Central memory CD4-positive, alpha-beta T cell (primary cell): ENCODE results near the gene ANKIB1.
"Not testable (repeated sequence)": the region's sequence is repeated elsewhere in the genome, so short reads cannot be mapped to it uniquely, and the experiment has no call there.

Experiments
- DNase-seq: peaks from one replicate; pipeline ENCODE4 v3.0.0; 2022

ANKIB1 gene

DNA sequence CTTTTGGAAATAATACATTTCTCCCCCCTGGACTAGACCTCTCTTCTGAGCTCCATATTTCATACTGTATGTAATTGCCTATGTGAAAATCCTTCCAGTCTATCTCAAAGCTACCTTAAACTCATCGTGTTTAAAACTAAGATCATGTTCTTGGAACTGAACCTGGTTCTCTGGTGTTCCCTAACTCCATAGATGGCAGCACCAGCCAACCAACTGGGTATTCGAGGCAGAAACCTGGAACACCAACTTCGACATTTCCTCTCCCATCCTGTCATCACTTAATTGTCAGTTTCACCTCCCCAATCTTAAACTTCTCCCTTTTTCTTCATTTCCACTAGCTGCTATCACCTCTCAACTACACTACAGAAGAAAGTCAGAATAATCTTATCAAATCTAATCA lies 87.0 kb downstream of the ANKIB1 start:
- no peak for DNase-seq

- DNase-seq, result no peak
Observed at GRCh38 chr7:92333866-92334265, 88.1 kb downstream of the ANKIB1 start.

- DNase-seq, result no peak
Observed at GRCh38 chr7:92335574-92335973, 89.8 kb downstream of the ANKIB1 start.

DNA sequence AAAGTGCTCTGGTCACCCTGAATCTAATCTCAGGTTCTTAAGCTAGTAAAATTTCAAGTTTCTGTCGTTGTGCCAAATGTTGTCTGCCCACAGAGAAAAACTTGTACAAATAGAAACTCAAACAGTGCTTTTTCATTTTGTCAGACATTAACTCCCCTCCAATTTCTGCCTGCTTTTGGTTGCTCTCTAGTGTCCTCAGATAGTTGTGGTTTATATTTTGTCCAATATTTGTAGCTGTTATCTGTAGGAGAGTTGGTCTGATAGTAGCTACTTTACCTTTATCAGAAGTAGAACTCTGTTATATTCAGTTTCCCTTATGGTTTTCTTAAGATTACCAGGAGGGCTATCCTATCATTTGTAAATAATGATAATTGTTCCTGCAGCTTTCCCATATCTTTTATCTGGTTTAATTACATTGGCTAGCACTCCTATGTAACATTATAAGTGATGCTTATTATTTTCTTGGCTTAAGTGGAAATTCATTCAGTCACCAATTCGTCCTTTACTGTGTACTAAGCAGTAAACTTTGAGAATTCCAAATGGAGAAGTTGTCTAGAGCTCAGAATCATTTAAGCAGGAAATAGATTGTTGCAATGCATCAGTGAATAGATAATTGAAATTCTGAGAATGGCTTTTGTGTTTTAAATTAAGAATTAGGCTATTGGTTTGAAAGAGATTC lies 91.0 kb downstream of the ANKIB1 start:
- no peak for DNase-seq

- no peak for DNase-seq
Observed at GRCh38 chr7:92340016-92340415, 94.2 kb downstream of the ANKIB1 start.

DNA sequence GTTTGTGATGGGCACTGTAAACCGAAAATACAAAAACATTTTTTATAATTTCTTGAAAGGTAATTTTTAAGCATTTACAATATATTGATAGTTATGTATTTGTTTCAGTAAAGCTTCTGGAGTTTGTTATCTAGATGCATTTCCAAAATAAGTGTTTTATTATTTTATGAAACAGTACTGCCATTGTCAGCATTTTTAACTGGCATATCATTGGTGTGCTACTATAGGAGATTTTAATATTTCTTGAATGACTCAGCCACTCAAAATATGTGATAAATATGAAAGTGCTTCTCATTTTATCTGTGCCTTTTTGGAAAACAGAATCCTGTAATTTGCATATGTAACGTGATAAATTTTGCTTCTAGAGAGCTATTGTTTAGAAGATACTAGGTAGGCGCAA lies 97.9 kb downstream of the ANKIB1 start:
- DNase-seq, result no peak

DNA sequence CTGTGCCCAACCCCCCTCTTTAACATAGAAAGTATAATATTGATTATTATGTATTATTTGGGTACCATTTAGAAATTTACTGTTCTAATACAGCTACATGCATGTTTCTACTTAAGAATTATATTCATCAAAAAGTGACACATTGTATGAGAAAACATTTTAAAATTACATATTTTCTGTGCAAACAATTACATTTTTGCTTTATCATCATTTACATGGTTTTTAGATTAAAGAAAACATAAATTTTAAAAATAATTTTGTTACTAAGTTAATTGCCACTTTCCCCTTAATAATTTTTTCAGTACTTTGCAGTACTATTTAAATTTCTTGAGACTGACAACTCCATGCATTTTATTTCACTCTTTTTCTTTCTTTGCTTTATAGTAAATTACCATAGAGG lies 106.2 kb downstream of the ANKIB1 start:
- no peak for DNase-seq

DNA sequence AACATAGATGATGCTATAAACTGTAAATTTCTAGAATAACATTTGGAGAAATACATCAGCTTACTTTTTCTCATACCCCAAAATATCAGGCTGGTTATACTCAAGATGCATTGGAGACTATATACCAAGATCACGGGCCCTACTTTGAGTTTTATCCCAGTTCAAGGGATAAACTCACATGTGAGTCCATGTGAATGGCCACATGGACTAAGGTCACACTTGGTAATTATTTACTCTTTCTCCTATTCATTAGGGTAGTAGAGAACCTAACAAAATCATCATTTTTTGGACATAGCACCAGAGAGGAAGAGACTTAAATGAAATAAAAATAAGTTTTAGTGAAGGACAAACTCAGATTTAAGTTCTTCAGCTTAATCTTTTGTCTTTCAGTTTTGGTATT lies 108.4 kb downstream of the ANKIB1 start:
- no peak for DNase-seq

DNA sequence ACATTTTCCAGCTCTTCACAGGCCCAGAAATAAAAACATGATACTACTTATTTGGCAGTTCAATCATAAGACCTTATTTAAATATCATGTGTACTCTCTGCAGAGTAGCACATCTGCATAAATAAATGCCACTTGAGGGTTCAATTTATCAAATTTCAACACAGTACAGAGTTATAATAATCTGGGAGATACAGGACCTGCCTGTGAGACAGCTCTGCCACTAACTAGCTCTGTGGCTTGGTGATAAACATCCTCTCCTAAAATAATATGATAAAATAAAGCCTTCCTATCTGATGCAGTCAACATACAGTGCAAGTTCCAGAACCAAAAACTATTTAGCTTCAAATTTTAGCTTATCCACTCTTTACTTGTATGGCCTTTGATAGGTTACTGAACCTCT lies 110.6 kb downstream of the ANKIB1 start:
- DNase-seq, result no peak

GRCh38 chr7:92357260-92357659 lies 111.5 kb downstream of the ANKIB1 start:
- no peak for DNase-seq

- not testable (repeated sequence) for DNase-seq
Observed at GRCh38 chr7:92359179-92359578, 113.4 kb downstream of the ANKIB1 start.

GRCh38 chr7:92359801-92360200 lies 114.0 kb downstream of the ANKIB1 start:
- no peak for DNase-seq

GRCh38 chr7:92360387-92360786 lies 114.6 kb downstream of the ANKIB1 start:
- no peak for DNase-seq

DNA sequence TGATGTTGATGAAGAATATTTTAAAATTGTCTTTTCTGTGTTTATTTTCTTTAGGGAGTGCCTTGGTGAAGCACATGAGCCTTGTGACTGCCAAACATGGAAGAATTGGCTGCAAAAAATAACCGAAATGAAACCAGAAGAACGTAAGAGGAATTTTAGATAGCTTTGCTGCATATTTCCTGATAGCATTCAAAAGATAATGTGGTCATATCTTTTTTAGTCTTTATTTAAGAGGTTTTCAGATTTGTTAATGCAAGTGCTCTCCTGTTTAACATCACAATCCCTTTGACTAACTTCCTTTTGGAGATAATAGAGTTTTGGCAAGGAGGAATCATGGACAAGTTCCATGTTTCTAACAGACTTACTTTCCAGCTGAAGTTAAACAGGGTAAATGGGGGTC lies 116.4 kb downstream of the ANKIB1 start:
- no peak for DNase-seq

DNA sequence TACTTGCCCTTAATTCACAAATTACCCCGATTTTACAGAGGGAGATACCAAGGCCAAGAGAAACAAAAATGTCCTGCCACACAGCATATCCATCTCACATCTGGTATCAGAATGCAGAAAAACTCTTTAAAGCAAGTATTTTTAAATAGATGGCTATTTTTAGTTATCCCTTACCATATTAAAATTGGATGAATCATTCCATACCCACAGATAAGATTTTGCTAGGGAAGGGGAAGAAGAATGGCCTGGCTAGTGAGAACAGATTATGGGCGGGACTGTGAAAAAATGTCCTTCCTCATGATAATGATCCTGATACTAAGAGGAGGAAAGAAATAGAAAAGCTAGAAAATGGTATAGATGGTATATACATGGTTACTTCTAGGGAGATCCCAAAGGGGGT lies 121.0 kb downstream of the ANKIB1 start:
- DNase-seq, result no peak

GRCh38 chr7:92368741-92369140 lies 123.0 kb downstream of the ANKIB1 start:
- no peak for DNase-seq

DNA sequence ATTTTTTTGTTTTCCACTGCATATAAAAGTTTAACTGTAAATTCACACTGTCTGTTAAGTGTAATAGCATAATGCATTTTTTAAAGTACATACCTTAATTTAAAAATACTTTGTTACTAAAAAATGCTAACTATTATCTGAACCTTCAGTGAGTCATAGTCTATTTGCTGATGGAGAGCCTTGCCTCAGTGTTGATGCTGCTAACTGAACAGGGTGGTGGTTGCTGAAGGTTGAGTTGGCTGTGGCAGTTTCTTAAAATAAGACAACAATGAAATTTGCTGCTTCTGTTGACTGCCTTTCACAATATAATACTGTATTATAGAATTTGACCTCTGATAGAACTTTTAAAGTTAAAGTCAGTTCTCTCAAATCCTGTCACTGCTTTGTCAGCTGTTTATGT lies 129.2 kb downstream of the ANKIB1 start:
- no peak for DNase-seq

GRCh38 chr7:92391071-92391470 lies 145.3 kb downstream of the ANKIB1 start:
- no peak for DNase-seq

DNA sequence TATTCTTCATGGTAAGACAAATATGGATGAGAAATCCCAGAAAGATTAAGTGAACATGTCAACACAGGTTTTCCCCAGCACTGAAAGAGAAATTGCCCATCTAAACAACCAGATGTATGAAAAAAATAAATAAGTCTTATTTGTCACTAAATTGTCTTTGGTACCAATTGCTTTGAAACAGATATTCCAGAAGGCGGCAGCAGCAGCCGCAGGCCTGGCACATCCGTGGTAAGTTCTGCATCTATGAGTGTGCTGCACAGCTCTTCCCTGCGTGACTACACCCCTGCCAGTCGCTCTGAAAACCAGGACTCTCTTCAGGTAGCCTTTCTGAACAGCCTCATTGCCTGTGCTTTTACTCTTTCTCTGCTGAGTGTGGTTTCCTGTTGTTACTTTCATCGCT lies 151.8 kb downstream of the ANKIB1 start:
- DNase-seq, result no peak

- DNase-seq, result no peak
Observed at GRCh38 chr7:92400013-92400412, 154.2 kb downstream of the ANKIB1 start.

DNA sequence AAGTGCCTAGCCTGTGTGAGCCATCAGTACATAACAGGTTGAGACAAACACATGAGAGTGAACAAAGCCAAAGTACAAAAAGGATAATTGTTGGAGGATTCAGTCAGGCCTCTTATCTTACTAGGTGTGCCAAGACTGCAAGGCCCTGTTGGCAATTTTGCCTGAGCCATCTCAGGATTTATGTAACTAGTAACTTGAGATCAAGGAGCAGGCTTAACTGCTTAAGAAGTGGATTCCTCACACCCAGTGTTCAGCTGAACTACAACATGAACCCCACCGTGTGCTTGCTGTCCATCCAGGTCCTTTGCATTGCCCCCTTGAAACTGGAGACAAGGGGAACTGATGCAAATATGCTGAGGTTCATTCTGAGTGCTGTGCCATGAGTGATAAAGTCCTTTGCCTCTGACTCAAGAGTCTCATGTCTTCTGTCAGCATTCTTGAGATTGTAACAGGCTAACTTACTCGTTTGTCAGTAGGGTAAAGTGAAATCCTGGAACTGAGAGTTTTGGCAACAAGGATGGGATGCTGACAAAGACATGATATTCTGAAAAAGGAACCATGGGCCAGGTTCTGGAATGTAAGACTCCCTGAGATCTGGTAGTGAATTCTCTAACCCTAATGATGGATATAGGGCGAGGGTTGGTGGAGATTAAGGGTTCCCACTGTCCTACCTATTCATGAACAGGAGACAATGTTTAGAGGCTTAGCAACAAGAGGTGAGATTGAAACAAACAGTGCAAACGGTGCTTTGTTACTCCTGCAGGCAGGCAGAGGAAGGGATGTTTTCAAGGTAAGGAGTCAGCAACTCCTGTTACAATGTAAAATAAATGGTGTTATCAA lies 157.4 kb downstream of the ANKIB1 start:
- DNase-seq, result no peak

GRCh38 chr7:92403760-92404074 lies 157.9 kb downstream of the ANKIB1 start:
- DNase-seq, result no peak

- DNase-seq, result peak; percentile 14
Observed at GRCh38 chr7:92404170-92404614, 158.4 kb downstream of the ANKIB1 start.

- no peak for DNase-seq
Observed at GRCh38 chr7:92409357-92409756, 163.6 kb downstream of the ANKIB1 start.

GRCh38 chr7:92410162-92410561 lies 164.4 kb downstream of the ANKIB1 start:
- not testable (repeated sequence) for DNase-seq
